RCC 7860 (cell line): ENCODE results near the gene RGS3.
A peak's percentile ranks its signal among the peaks of the same experiment; 100 is the strongest.

Experiments used
- DNase-seq: peaks from one replicate; pipeline ENCODE4 v3.0.0-alpha.2; 2015; ENCODE audit warnings: low spot score
- FAIRE-seq: peaks from 2 replicates; lab custom pipeline; 2012; peaks lifted over from hg19 to GRCh38; lab: Jason Lieb, UNC

Gene RGS3

DNA sequence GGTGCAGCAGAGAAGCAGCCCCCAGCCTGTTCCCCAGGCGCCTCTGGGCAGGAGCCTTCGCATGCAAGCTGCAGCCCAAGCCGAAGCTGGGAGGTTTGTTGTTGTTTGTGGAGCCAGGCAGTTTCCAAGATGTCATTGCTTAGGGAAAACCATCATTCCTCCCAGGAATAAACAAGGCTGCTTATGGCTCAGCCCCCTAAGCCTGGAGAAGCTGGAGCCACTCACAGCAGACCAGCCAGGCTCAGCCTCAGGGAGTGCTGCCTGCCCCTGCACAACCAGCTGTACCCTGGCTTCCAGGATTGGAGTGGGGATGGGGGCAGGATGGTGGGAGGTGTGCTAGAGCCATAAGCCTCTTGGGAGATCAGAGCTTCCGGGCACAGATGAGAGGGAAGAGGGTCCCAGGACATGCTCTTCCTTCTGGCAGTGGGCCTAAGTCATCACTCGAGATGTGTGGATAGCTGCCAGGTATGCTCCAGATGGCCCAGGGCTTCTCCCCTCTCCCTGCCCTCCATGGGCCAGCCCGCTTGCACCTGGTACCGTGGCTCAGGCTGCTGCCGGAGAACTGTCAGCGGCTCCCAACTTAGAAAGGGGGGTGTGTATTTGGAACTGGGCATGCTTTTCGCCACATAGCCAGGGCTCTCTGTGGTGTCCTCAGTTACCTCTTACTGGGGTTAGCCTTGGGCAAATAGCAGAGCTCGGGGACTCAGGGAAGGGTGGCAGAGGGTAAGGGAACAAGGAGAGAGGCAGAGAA is 105.2 kb downstream of the RGS3 start:
- DNase-seq (no peak), FAIRE-seq (no peak)

DNA sequence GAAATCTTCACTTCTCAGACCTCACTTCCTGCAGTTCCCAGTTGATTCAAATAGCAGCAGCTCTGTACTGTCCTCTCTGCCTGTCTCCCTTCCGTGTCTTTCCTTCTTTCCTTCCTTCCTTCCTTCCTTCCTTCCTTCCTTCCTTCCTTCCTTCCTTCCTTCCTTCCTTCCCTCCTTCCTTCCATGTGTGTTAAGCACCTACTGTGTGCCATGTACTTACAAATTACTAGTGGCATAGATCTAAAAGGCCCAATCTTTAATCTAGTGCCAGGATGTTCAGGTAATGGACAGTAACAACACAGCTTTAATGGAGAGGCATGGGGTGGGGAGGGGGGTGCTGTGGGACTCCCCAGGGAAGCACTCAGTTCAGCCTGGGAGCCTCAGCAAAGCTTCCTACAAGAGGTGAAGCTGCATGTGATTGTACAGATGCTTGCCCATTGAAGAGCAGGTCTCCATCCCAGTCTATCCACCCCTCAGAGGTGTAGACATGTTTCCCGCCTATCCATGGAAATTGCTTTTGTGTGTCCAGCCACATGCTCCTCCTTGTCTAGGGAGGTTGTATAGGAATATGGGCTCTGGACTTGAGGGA is 106.0 kb downstream of the RGS3 start:
- FAIRE-seq (no peak), DNase-seq (no peak)

DNA sequence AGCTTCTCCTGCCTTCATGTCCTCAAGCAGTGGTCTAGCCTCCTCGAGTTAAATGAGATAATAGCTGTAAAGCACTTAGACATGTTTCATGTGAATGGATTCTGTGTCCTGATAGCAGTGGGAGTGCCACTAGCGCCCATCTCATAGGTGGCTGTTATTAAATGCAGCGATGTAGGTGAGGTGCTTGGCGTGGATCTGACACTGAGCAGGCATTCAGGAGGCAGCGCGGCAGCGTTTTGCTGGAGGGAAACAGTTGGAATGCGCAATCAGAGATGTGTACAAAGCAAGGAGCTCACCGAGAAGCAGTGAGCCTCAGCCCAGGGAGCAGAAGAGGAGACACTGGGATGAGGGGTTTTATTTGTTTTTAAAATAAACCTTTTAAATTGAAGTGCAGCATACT is 106.6 kb downstream of the RGS3 start:
- no peak for DNase-seq
- FAIRE-seq = no peak

DNA sequence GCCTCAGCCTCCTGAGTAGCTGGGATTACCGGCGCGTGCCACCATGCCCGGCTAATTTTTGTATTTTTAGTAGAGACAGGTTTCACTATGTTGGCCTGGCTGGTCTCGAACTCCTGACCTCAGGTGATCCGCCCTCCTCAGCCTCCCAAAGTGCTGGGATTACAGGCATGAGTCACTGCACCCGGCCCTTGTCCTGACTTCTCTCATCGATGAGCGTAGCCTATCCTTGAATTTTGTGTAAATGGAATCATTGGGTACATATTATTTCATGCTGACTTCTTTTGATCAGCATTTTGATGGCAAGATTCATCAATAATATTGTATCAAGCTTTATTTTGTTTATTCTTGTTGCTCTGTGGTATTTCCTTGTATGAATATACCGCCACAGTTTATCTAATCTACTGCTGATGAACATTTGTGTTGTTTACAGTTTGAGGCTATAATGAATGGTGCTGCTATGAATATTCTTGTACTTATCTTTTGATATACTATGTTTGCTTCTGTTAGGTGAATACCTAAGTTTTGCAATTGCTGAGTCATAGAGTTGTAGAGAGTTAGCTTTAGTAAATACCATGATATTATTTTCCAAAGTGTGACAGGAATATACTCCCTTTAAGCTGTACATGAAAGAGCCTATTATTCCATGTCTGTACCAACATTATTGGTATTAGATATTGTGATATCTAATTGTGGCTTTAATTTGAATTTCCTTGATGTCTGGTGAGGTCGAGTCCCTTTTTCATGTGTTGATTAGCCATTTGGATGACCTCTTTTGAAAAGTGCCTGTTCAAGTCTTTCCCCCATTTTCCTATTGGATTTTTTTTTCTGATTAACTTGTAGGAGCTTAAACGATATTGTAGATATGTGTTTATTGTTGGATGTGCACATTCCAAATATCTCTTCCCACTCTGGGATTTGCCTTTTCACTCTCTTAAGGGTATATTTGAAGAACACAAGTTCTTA is 107.5 kb downstream of the RGS3 start:
- no peak for FAIRE-seq
- no peak for DNase-seq

DNA sequence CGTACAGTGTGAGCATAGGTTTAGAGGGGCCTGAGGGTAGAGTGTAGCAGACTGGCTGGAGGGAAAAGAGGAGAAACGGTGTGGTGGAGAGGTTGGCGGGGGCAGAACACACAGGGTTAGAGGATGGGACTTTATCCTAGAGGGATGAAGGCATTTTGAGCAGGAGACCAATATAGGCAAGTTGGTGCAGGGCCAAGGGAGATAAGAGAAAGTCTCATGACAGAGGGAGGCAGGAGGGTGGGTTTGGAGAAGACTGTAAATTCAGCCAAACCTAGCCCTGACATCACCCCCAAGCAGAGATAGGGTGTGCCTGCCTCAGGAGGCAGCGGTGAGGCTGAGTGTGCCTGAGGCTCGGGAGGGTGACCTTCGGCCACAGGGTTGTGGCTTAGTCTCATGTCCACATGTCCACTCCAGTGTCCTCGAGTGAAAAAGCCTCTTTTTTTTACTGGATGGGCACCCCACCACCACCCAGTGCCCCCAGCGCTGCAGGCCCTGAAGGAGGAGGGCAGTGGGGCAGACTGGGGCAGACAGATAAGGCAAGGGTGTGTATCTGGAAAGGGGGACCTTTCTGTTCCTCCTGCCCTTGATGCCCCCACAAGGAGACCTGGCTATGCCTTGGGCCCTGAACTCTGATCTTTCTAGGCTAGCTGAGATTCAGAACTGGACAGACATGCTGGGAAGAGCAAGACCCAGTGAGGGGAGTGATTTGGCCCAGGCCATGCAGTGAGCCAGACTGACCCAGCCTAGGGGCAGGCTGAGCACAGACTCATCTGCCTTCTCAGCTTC is 108.7 kb downstream of the RGS3 start:
- no peak for DNase-seq
- FAIRE-seq = no peak

DNA sequence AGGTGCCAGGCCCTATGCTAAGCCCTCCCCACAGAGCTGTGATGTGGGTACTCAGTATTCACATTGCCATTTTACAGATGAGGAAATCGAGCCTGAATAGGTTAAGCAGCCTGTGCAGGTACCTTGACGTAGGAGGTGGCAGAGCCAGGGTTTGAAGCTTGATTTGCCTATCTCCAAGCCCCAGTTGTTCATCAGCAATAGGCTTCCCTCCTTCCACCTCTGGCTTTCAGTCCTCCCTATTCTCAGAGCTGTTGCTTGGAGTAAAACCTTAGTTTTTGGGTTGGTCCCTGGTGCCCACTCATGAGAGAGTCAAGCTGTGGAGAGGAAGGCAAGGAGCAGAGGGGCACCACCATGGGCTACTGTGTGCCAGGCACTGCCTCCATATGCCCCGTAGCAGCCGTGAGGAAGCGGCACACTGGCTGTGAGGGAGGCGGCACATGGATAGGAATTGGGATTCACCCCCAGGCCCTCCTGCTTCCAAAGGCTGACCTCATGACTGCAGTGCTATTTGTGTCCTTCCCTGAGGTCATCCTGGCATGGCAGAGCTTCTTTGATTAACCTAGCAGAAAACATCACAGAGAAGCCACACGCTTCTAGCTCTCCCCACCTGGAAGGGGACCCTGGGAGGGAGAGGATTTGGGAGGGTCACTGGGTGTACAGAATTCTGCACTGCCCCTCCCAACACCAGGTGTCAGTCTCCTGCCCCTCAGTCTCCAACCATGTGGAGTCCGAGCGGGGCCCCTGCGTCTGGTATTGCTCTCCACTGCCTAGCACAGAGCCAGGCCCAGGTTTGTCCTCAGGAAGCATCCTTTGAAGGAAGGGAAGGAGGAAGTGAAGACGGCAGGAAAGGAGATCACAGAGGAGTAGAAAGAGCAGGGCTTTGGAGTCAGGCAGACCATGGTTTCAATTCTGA is 109.8 kb downstream of the RGS3 start:
- FAIRE-seq = no peak
- DNase-seq = no peak

DNA sequence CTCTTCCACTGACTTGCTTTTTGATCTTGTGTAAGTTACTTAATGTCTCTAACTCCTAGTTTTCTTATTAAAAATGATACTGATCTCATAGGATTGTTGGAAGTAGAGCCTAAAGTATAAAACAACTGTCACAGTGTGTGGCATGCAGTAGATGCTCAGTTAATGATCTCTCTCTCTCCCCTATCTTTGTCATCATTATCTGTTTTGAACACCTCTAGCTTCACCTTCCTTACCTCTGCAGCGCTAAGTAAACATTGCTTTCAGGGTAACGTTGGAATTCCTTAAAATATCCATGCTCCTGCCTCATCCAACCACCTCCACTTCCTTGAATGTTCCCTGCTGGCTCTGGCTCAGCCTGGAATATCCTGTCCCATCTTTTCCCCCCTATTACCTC is 110.4 kb downstream of the RGS3 start:
- no peak for FAIRE-seq
- DNase-seq = no peak

DNA sequence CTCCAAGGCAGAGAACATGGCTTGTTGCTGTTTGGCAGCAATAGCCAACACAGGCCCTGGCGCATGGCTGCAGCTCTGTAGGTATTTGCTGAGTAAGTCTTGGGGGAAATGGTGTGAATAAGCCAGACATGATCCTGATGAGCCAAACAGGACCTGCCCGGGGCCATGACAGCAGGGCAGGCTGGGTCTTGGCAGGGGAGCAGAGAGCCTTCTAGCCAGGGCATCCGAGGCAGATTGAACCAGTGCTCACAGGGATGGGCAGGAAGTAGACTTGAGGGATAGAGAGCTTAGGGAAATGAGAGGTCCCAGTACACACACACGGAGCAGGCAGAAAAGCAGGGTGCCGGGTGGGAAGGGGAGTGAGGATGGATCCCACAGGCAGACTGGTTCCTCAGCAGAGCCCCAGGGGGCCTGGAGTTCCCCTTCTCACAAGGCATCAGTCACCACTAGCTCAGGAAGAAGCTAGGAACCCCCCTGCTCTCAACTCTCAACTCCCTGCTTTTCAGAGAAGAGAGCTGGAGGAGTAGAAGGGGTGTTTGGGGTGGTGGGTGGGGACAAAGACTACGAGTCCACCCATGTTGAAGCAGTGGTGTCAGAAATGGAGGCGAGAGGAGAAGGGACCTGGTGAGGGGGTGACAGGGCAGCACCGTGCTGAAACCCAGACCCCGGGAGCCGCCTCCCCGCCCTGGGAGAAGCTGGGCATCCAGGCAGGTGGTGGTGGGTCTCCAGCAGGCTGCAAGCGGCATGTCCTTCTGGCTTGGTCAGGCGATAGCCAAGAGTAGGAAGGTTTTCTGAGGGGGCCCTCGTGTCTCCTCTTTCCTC is 111.1 kb downstream of the RGS3 start:
- FAIRE-seq = no peak

DNA sequence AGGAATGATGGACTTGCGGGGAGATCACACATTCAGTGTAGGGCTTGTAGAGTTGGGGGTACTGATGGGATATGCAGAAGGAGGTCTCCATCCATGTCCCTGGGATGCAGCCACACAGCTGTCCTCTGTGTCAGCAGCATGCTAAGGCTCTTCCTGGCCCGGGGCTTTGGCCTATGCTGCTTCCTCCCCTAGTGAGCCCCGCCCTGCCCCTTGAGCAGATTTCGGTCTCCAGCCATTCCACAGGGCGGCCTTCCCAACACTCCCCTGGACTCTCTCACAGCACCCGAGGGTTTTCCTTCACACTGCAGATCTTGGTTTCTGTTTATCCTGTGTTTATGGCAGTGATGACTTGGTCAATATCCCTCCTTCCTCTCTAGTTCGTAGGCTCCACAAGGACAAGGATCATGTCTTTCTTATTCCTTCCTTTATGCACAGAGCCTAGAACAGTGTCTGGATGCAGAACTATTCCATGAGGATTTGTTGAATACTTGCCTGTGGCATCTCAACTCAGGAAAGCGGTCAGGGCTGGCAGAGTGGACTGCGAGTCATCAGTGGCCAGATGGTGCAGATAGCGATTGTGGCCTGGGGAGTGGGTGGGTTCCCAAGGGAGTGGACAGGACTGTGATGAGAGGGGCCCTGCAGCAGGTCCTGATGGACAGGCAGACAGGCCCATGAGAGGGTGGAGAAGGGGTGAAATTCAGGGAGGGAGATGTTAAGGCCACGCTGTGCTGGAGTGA is 114.2 kb downstream of the RGS3 start:
- peak; percentile 68 for DNase-seq
- FAIRE-seq = peak; percentile 47

More for the DNA sequence above, 111.1 kb downstream of the RGS3 start:
- no peak for DNase-seq

DNA sequence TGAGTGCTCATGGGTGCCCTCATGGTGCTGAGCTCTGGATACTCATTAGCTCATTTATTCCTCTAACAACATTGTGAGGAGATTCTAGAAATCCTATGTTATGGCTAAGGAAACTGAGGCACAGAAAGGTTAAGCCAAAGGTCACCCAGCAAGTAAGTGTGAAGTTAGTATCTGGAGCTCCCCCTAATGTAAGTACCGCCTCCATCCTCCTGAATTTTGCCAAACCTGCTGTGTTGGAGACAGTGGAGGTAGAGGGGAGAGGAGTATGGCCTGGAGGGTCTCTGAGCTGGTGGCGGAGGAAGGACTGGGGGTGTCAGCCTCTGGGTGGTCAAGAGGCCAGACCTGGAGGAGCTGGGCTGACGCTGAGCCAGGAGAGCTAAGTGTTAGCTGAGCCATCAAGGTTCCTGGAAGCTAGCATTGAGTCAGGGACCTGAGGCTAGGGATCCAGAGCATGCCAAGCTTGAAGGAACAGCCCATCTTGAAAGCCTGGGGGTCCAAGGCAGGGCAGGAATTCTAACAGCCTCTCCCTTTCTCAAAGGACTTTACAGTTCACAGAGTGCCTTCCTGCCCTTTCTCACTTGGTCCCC is 114.8 kb downstream of the RGS3 start:
- FAIRE-seq (no peak), DNase-seq (no peak)

DNA sequence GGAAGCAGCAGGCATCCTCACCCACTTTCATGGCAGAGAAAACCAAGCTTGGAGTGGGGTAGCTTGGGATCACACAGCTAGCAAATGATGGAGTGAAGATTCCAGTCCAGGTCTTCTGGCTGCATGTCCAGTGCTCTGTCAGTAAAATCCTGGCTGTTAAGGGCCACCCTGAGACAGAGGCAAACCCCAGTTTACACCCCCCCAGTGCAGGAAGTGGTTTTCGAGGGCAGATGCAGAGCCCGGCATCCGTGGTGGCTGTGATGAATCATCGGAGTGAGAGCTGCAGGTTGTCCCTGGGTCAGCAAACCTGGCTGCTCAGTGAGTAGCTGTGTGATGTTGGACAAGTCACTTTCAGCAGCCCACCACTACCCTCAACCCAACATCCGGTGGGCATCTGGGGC is 115.4 kb downstream of the RGS3 start:
- FAIRE-seq (peak; percentile 97), DNase-seq (peak; percentile 99)

DNA sequence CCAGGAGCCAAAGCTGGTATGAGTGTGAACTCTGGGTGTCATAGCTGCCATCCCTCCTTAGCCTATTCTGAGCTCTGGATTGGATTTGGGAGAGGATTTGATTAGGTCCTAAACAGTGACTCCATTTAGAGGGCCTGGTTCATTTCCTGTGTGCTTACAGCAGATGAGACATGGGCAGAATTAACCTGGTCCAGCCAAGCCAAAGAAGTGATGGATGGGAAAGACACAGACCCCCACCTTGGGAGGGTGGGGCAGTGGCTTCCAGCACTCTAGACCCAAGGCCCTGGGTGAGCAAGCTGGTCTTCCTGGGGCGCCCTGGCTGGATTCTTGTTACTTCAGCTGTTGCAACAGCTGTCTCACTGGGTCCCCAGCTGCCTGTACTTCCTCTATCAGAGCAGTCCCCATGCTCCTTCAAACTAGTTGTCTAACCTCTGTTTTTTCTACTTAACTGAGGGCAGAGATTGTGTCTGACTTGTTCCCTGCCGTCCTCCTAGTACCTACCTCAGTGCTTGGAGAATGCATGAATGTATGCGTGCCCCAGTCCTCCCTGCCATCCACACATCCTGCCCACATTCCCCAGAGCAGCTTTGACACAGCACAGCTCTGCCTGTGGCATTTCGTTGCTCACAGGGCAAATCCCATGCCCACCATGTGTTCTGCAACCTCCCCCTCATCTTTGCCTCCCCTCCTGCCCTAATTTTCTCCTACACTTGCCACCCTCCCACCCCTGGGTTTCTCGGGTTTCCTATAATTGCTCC is 115.9 kb downstream of the RGS3 start:
- peak; percentile 65 for DNase-seq
- no peak for FAIRE-seq

DNA sequence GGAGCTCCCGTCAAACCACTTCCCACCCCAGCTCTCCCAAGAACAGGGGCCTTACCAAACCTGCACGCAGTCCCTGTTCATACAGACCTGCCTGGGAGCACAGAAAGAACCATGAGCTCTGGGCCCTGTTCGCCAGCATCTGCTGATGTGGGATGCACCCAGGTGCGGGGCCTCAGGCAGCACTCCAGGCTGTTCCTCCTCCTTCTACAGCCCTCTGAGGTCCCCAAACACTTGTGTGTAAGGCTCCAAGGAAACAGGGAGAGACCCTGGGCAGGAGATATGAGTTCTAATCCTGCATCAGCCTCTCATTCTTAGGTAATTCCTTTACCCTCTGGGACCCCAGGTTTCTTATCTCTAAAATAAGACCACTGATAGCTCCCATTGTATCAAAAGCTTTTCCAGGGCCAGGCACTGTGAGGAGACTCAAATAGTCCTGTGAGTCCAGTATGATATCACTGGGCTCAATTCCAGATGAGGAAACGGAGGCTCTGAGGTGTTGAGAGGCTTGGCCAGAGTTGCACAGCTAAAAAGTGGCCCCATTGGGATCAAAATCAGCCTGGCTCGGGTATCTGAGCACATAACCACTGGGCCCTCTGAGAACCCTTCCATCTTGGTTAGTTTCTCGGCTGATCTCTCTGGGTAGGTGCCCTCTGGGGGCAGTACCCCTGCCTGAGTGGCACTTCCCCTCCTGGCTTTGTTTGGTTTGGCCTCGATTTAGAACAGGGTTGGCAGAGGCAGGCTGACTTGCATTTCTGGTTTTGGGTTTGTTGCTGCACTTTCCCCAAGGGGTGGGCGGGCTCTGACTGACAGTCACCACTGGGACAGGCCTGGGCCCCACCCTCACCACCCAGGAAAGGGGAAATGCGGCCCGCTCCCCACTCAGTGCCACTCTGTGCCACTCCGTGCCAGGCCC is 116.8 kb downstream of the RGS3 start:
- no peak for DNase-seq
- no peak for FAIRE-seq

DNA sequence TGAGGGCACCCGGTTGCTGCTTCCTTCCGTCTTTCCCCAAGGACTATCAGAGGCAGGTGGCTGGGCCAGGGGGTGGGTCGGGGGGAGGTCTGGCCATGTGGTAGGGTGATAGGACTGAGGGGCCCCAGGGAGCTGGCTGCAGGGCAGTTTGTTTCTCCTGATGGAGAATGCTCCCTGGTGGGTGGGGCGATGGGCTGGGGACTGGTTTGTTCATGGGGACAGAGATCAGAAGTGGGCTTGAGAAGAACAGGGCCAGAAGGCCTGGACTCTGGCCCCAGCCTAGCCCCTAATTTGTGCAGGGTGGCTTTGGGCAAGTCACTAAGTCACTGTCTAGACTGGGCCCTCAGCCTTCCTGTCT is 117.4 kb downstream of the RGS3 start:
- FAIRE-seq (no peak), DNase-seq (no peak)

DNA sequence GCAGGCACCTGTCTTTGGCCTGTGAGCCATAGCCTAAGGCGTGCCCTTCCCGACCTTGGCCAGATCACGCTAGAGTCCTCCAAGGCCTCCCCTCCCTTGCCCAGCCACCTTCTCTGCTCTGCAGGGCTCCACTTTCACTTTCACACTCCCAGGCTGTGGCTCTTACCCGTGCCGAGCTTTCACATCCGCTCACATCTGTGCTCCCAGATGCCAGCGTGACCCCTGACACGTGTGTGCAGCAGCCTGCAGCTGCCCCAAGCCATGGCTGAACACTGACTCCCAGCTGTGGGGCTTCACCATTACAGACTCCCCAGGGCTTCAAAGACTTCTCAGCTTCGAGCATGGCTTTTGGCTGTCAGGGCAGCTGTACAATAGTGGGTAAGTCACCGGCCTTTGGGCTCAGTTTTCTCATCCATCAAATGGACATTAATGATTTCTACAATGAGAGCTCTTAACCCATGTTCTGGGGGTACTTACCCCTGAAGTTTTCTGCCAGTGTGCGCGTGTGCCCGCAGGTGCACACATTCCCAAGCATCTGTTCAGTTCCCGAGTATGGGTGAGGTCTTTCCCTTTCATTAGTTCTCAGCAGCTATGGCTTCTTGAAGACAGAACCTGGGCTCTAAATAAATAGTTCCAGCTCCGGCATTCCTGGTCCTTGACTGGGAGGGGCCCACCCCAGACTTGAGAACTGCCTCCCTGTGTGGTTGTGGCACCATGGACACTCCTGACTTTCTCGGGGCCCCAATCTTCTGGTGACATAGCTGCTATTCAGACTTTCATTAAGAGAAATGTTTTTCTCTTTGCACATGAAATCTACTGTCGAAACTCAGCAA is 118.6 kb downstream of the RGS3 start:
- DNase-seq (peak; percentile 78), FAIRE-seq (peak; percentile 5)
